Common myeloid progenitor, CD34-positive (primary cell): ENCODE results near the gene CCDC39. TPM values are rescaled to one million over a fixed set of nuclear protein-coding genes. Genes with fewer than 3 reads are reported as not detected.

Source experiments
- CTCF ChIA-PET: fragments of 350-600 bp; sonication (Branson Sonifier 250); formaldehyde crosslinking; loops from one replicate; lab custom pipeline; 2021; ENCODE audit warnings: antibody characterized with exemption; lab: Charles Lee
- POLR2A ChIA-PET: fragments of 350-600 bp; sonication (Branson Sonifier 250); formaldehyde crosslinking; loops from one replicate; lab custom pipeline; 2021; ENCODE audit warnings: antibody characterized with exemption; lab: Charles Lee
- DNase-seq, 3 donors: peaks; one replicate each; pipeline versions ENCODE4 v3.0.0 to v3.0.0-alpha.2; 2013
- H3K27ac ChIP-seq, 2 experiments: 1 replicate in 1 of 2; 2 replicates in 1 of 2; pipeline ENCODE4 v1.7.0; 2013; ENCODE audit warnings: inconsistent platforms in 2 of 2, low read length in 2 of 2, mild to moderate bottlenecking in 2 of 2, low read depth in 1 of 2, moderate library complexity in 1 of 2; ENCODE audit not compliant: severe bottlenecking in 2 of 2, insufficient read depth in 1 of 2, poor library complexity in 1 of 2
- H3K27me3 ChIP-seq, 5 experiments: replicated peaks in 2 of 5; 1 replicate in 3 of 5; 2 replicates in 2 of 5; pipeline versions ENCODE4 v1.6.1 to v1.7.0; 2013; ENCODE audit warnings: low read length in 4 of 5, mild to moderate bottlenecking in 2 of 5, moderate library complexity in 2 of 5, inconsistent platforms in 1 of 5; ENCODE audit not compliant: insufficient read depth in 5 of 5, control insufficient read depth in 4 of 5
- H3K36me3 ChIP-seq, 4 experiments: 1 replicate in 2 of 4; 2 replicates in 2 of 4; pipeline versions ENCODE4 v1.6.1 to v1.7.0; 2013; ENCODE audit warnings: low read length in 3 of 4, control low read depth in 1 of 4, mild to moderate bottlenecking in 1 of 4; ENCODE audit not compliant: control insufficient read depth in 4 of 4, insufficient read depth in 4 of 4
- H3K4me1 ChIP-seq, 4 experiments: 1 replicate in 3 of 4; 2 replicates in 1 of 4; pipeline versions ENCODE4 v1.6.1 to v1.7.1; 2013; ENCODE audit warnings: low read length in 3 of 4, mild to moderate bottlenecking in 3 of 4, control low read depth in 1 of 4, inconsistent platforms in 1 of 4, moderate library complexity in 1 of 4; ENCODE audit not compliant: control insufficient read depth in 4 of 4, insufficient read depth in 4 of 4; ENCODE audit errors: control extremely low read depth in 1 of 4
- H3K4me3 ChIP-seq, 7 experiments: 1 replicate in 4 of 7; 2 replicates in 3 of 7; pipeline versions ENCODE4 v1.5.1 to v1.7.0; 2013; ENCODE audit warnings: mild to moderate bottlenecking in 7 of 7, low read length in 6 of 7, moderate library complexity in 6 of 7, inconsistent platforms in 2 of 7, low read depth in 2 of 7, control low read depth in 1 of 7; ENCODE audit not compliant: insufficient read depth in 4 of 7, control insufficient read depth in 1 of 7; ENCODE audit errors: extremely low read depth in 1 of 7
- H3K9me3 ChIP-seq, 5 experiments: 1 replicate in 4 of 5; 2 replicates in 1 of 5; pipeline versions ENCODE4 v1.6.1 to v1.7.1; 2013; ENCODE audit warnings: low read length in 4 of 5, mild to moderate bottlenecking in 2 of 5, inconsistent platforms in 1 of 5, low read depth in 1 of 5, moderate library complexity in 1 of 5; ENCODE audit not compliant: control insufficient read depth in 4 of 5, insufficient read depth in 2 of 5; ENCODE audit errors: control extremely low read depth in 1 of 5
- WGBS: methylation state at CpG from one replicate; pipeline ENCODE4 v1.1.5; 2013; ENCODE audit not compliant: insufficient coverage; 5-methylcytosine and 5-hydroxymethylcytosine counted together
- polyA plus RNA-seq: library from polyadenylated mRNA; unstranded; fragments of 120-200 nt; gene quantifications from one replicate; pipeline ENCODE4 v1.2.1, GENCODE V29; 2013

CCDC39 gene
- polyA plus RNA-seq: not detected

DNA sequence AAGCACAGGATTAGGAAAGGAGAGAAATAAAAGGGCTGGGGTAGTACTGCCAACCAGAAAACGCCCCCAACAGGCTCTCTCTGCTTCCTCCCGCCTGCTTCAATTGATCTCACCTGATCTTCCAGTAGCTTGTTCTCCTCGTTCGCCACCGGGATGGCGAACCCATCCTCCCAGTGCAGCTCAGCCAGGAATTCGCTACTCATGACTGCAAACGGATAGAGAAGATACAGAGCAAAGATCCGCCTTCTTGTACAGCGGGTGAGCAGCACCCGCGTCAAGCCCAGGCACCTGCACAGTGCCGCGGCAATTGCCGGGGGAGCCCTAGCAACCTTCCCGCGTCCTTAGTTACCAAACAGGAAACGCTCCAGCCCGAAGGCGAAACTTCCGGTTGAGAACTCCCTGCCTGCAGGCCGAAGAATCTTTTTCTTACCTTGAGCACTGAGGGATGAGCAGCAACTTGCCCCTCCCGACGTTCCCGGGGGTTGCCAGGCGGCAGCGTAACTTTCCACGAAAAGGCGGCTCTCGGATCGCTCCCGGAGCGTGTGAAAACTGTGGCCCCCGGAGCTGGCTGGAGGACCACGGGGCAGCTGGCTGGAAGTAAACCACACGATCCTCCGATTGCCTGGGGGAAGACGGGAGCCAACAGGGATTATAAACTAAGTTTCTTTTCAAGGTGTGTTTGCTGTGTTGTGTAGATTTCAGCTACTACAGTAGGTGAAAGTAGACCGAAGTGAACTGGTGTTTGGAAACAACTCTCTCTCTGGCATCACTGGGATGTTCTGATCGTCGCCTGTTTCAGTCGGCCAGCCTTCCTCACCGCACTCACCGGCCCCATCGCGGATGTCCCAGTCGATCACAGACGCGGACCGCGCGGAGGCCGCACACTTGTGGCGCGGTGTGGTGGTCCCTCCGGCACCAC lies at the start of gene CCDC39:
CCDC39 (minus strand) TSS at position 312 of the 919 bp plus-strand sequence; CDS start at position 203, 109 bp downstream.
- peak in 2 of 3 donors; percentile 25 to 36 for DNase-seq
- POLR2A ChIA-PET: no interaction called here
- Histone ChIP-seq H3K9me3 (no peaks in the 10 kb centered on the region), H3K4me1 (peaks cover 0 to 16% (median 9%) of the 10 kb centered on the region in 4 experiments), H3K27ac (no peak within 1 kb of the TSS), H3K27me3 (peaks cover 17 to 61% (median 22%) of the 10 kb centered on the region in 5 experiments), H3K4me3 (peak within 1 kb of the TSS in 6 of 7 experiments; percentile 48 to 73 (median 64)), H3K36me3 (no peaks in the 10 kb centered on the region)
- 2% methylated on average over 50 of the region's 56 CpGs for WGBS
- CTCF ChIA-PET: interaction anchor here (1.4 kb wide), 1 partner anchor 25 kb away, joined by 3 read pairs; no protein-coding TSS in a partner anchor

DNA sequence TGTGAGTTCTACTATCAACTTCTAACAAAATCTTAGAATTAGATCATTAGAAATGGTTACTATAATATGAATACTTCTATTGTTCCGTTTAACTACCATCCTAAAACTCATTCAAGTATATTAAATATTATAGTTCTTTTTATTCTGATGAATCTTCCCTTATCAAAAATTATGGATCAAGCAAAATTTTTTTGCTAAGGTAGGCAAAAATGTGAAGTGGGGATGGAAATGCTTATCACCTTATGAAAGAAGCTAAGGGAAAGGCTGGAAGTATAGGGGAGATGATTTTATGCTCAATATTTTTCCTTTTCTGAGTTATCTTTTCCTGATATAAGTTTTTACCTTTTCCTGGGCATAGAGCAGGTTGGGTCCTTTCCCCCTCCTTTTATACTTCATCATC lies 40.7 kb upstream of the CCDC39 start:
- Histone ChIP-seq H3K9me3 (no peaks in the 10 kb centered on the region), H3K4me1 (no peaks in the 10 kb centered on the region), H3K27me3 (no peaks in the 10 kb centered on the region), H3K36me3 (no peaks in the 10 kb centered on the region), H3K27ac (no peak overlapping the region), H3K4me3 (no peak overlapping the region)
- ChIA-PET CTCF (no interaction called here), POLR2A (no interaction called here)
- no CpG with 5 or more reads among the region's 1 CpG for WGBS
- DNase-seq: no peak

DNA sequence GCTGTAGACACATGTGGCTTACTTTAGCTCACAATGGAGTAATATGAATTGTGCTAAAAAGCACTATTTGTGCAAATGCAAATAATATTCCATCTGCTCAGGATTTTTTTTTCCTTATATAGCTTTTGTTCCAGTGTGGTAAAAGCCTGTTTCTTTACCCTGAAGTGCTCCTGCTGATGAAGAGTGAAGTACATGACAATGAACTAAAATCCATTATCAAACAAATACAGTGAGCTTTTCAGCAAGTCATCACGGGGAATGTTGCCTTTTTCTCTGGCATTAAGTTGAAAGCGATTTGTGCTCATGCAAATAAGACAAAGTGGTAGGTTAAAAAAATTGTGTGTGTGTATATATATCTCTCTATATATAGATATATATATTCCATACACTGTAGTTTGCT lies 28.6 kb upstream of the CCDC39 start:
- Histone ChIP-seq H3K4me1 (no peaks in the 10 kb centered on the region), H3K36me3 (no peaks in the 10 kb centered on the region), H3K27me3 (peaks cover 0 to 7% (median 0%) of the 10 kb centered on the region in 5 experiments), H3K27ac (no peak overlapping the region), H3K4me3 (no peak overlapping the region), H3K9me3 (no peaks in the 10 kb centered on the region)
- DNase-seq: no peak
- POLR2A ChIA-PET: no interaction called here
- no CpG with 5 or more reads among the region's 2 CpGs for WGBS
- CTCF ChIA-PET: no interaction called here

DNA sequence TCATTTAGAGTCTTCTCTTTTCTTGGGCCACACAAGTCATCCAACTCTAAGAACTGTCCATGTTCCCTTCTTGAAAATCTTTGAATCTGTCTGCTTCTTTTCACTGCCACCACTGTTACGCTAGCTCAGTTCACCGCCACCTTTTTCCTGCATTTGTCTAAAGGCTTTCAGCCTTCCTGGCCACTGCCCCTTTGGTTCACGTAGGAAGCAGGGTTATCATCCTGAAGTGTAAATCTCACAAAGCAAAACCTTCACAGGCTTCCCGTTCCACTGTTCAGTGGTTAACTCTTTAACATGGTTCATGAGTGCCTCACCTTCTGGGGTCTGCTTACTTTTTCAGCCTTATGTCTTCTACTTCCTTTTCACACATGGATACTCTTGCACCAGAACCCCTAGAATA lies 26.3 kb upstream of the CCDC39 start:
- Histone ChIP-seq H3K4me1 (no peaks in the 10 kb centered on the region), H3K4me3 (no peak overlapping the region), H3K27me3 (peaks cover 0 to 7% (median 0%) of the 10 kb centered on the region in 5 experiments), H3K27ac (no peak overlapping the region), H3K9me3 (no peaks in the 10 kb centered on the region), H3K36me3 (no peaks in the 10 kb centered on the region)
- ChIA-PET POLR2A (no interaction called here), CTCF (no interaction called here)
- WGBS: 17% methylated on average over 4 of the region's 4 CpGs
- DNase-seq: no peak

DNA sequence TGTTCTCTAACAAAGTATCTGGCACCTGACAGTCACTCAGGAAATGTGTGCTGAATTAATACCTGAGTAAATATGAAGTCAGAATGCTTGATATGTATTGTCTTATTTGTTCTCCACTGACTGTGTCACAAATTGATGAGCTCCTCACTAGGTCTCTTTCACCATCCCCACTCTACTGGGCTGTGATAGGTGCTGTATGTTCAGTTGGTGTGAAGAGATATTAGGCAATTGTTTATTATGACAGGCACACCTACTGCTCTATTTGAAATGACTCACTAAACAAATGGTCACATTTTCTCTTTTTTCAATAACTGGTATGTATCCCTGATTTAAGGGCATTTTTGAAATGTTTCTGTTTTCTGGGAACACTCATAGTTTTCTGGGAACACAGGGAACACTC lies 25.2 kb upstream of the CCDC39 start:
- CTCF ChIA-PET: no interaction called here
- DNase-seq: no peak
- Histone ChIP-seq H3K27me3 (peaks cover 0 to 7% (median 0%) of the 10 kb centered on the region in 5 experiments), H3K27ac (no peak overlapping the region), H3K4me1 (no peaks in the 10 kb centered on the region), H3K4me3 (no peak overlapping the region), H3K9me3 (no peaks in the 10 kb centered on the region), H3K36me3 (no peaks in the 10 kb centered on the region)
- POLR2A ChIA-PET: interaction anchor here (0.5 kb wide), 1 partner anchor 23 kb away, joined by 4 read pairs; no protein-coding TSS in a partner anchor

DNA sequence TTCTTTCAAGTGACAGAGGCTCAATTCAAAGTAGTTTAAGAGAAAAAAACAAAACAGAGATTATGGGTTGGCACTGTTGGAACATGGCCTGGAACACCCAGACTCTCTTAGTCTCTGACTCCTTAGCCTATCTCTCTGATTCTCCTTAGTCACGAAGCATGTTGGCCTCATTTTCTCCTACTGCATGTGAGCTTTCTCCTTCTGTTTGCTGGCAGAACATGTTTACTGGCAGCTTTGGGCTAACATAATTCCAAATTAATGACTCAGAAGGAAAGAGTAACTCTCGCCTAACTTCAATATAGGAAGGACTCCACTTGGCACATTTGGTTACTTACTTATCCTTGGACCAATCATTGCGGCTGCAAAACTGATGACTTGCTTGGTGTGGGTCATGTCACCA lies 21.7 kb upstream of the CCDC39 start:
- ChIA-PET CTCF (no interaction called here), POLR2A (interaction anchor here (0.6 kb wide), 1 partner anchor 474 kb away, joined by 3 read pairs; no protein-coding TSS in a partner anchor)
- WGBS: 100% methylated on average over 3 of the region's 3 CpGs
- DNase-seq: no peak
- H3K4me1 ChIP-seq: no peaks in the 10 kb centered on the region
- no peak overlapping the region for H3K4me3 ChIP-seq
- H3K36me3 ChIP-seq: no peaks in the 10 kb centered on the region
- no peak overlapping the region for H3K27ac ChIP-seq
- peaks cover 0 to 4% (median 0%) of the 10 kb centered on the region in 5 experiments for H3K27me3 ChIP-seq
- no peaks in the 10 kb centered on the region for H3K9me3 ChIP-seq

DNA sequence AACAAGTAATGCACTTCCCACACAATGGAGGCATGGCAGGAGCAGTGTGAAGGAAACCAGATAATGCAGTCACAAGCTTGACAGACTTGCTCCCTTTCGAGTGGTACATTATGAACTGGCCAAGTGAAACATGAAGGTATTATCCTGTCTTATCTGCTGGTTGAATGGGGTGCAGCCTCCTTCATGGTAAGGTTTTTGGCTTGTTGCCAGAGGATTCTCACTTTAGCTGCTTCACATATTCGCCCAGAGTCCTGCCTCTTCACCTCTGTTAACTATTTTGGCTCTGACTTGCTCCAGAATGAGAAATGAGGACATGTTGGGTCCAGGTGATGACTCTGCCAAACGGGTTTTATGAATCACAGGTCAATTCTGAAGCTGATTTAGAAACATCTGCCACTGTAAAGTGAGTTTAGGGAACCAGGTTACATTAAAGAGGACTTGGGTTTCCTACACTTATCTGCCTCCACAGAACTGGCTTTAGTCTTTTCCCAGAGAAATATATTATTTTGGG lies 19.5 kb upstream of the CCDC39 start:
- 69% methylated on average over 3 of the region's 3 CpGs for WGBS
- DNase-seq: no peak
- Histone ChIP-seq H3K4me3 (no peak overlapping the region), H3K27ac (no peak overlapping the region), H3K4me1 (no peaks in the 10 kb centered on the region), H3K9me3 (no peaks in the 10 kb centered on the region), H3K27me3 (no peaks in the 10 kb centered on the region), H3K36me3 (no peaks in the 10 kb centered on the region)
- ChIA-PET CTCF (no interaction called here), POLR2A (no interaction called here)
